ENCODE data around the gene IFT22.
"Not testable (repeated sequence)": the region's sequence is repeated elsewhere in the genome, so short reads cannot be mapped to it uniquely, and the experiment has no call there.

IFT22 gene

GRCh38 chr7:101280912-101281311 is 40.7 kb downstream of the IFT22 start:
- not testable (repeated sequence) for H3K27ac ChIP-seq (ENCODE audit: insufficient read depth, low read length, poor library complexity, severe bottlenecking); H3K9me3 ChIP-seq (ENCODE audit: control insufficient read depth, low read length); H3K4me3 ChIP-seq (ENCODE audit: insufficient read depth, low read depth, low read length, poor library complexity, severe bottlenecking); H3K36me3 ChIP-seq (ENCODE audit: control insufficient read depth, insufficient read depth, low read length); H3K27me3 ChIP-seq (replicated peaks; ENCODE audit: control insufficient read depth, insufficient read depth, low read length, poor library complexity, severe bottlenecking); DNase-seq; H3K4me1 ChIP-seq (ENCODE audit: control insufficient read depth, insufficient read depth, low read length, poor library complexity, severe bottlenecking)

GRCh38 chr7:101278461-101279292 is 42.9 kb downstream of the IFT22 start:
- DNase-seq: no peak
- Histone ChIP-seq H3K27ac (ENCODE audit: insufficient read depth, low read length, poor library complexity, severe bottlenecking) (no peak overlapping the region), H3K4me3 (ENCODE audit: insufficient read depth, low read depth, low read length, poor library complexity, severe bottlenecking) (no peak overlapping the region), H3K27me3 (replicated peaks; ENCODE audit: control insufficient read depth, insufficient read depth, low read length, poor library complexity, severe bottlenecking) (no peaks in the 10 kb centered on the region), H3K4me1 (ENCODE audit: control insufficient read depth, insufficient read depth, low read length, poor library complexity, severe bottlenecking) (peaks cover 5% of the 10 kb centered on the region), H3K9me3 (ENCODE audit: control insufficient read depth, low read length) (no peaks in the 10 kb centered on the region), H3K36me3 (ENCODE audit: control insufficient read depth, insufficient read depth, low read length) (no peaks in the 10 kb centered on the region)

GRCh38 chr7:101277155-101277554 is 44.5 kb downstream of the IFT22 start:
- H3K4me3 ChIP-seq (ENCODE audit: insufficient read depth, low read depth, low read length, poor library complexity, severe bottlenecking): no peak overlapping the region
- H3K27ac ChIP-seq (ENCODE audit: insufficient read depth, low read length, poor library complexity, severe bottlenecking): no peak overlapping the region
- DNase-seq: no peak
- H3K27me3 ChIP-seq (replicated peaks; ENCODE audit: control insufficient read depth, insufficient read depth, low read length, poor library complexity, severe bottlenecking): no peaks in the 10 kb centered on the region
- no peaks in the 10 kb centered on the region for H3K9me3 ChIP-seq (ENCODE audit: control insufficient read depth, low read length)
- H3K36me3 ChIP-seq (ENCODE audit: control insufficient read depth, insufficient read depth, low read length): no peaks in the 10 kb centered on the region
- no peaks in the 10 kb centered on the region for H3K4me1 ChIP-seq (ENCODE audit: control insufficient read depth, insufficient read depth, low read length, poor library complexity, severe bottlenecking)

GRCh38 chr7:101273206-101273605 is 48.4 kb downstream of the IFT22 start:
- Histone ChIP-seq H3K4me1 (ENCODE audit: control insufficient read depth, insufficient read depth, low read length, poor library complexity, severe bottlenecking) (no peaks in the 10 kb centered on the region), H3K27ac (ENCODE audit: insufficient read depth, low read length, poor library complexity, severe bottlenecking) (no peak overlapping the region), H3K9me3 (ENCODE audit: control insufficient read depth, low read length) (no peaks in the 10 kb centered on the region), H3K4me3 (ENCODE audit: insufficient read depth, low read depth, low read length, poor library complexity, severe bottlenecking) (no peak overlapping the region), H3K27me3 (replicated peaks; ENCODE audit: control insufficient read depth, insufficient read depth, low read length, poor library complexity, severe bottlenecking) (no peaks in the 10 kb centered on the region), H3K36me3 (ENCODE audit: control insufficient read depth, insufficient read depth, low read length) (no peaks in the 10 kb centered on the region)
- no peak for DNase-seq

GRCh38 chr7:101271021-101271420 is 50.6 kb downstream of the IFT22 start:
- Histone ChIP-seq H3K27me3 (replicated peaks; ENCODE audit: control insufficient read depth, insufficient read depth, low read length, poor library complexity, severe bottlenecking) (no peaks in the 10 kb centered on the region), H3K4me1 (ENCODE audit: control insufficient read depth, insufficient read depth, low read length, poor library complexity, severe bottlenecking) (no peaks in the 10 kb centered on the region), H3K4me3 (ENCODE audit: insufficient read depth, low read depth, low read length, poor library complexity, severe bottlenecking) (no peak overlapping the region), H3K9me3 (ENCODE audit: control insufficient read depth, low read length) (no peaks in the 10 kb centered on the region), H3K27ac (ENCODE audit: insufficient read depth, low read length, poor library complexity, severe bottlenecking) (no peak overlapping the region), H3K36me3 (ENCODE audit: control insufficient read depth, insufficient read depth, low read length) (no peaks in the 10 kb centered on the region)
- DNase-seq: no peak

- Histone ChIP-seq H3K4me1 (ENCODE audit: control insufficient read depth, insufficient read depth, low read length, poor library complexity, severe bottlenecking) (no peaks in the 10 kb centered on the region), H3K9me3 (ENCODE audit: control insufficient read depth, low read length) (no peaks in the 10 kb centered on the region), H3K27me3 (replicated peaks; ENCODE audit: control insufficient read depth, insufficient read depth, low read length, poor library complexity, severe bottlenecking) (no peaks in the 10 kb centered on the region), H3K4me3 (ENCODE audit: insufficient read depth, low read depth, low read length, poor library complexity, severe bottlenecking) (no peak overlapping the region), H3K27ac (ENCODE audit: insufficient read depth, low read length, poor library complexity, severe bottlenecking) (no peak overlapping the region), H3K36me3 (ENCODE audit: control insufficient read depth, insufficient read depth, low read length) (no peaks in the 10 kb centered on the region)
- no peak for DNase-seq
These were observed 51.9 kb downstream of the IFT22 start for GRCh38 chr7:101269664-101270063.

GRCh38 chr7:101265622-101266516 is 55.7 kb downstream of the IFT22 start:
- Histone ChIP-seq H3K4me1 (ENCODE audit: control insufficient read depth, insufficient read depth, low read length, poor library complexity, severe bottlenecking) (no peaks in the 10 kb centered on the region), H3K36me3 (ENCODE audit: control insufficient read depth, insufficient read depth, low read length) (no peaks in the 10 kb centered on the region), H3K27ac (ENCODE audit: insufficient read depth, low read length, poor library complexity, severe bottlenecking) (no peak overlapping the region), H3K27me3 (replicated peaks; ENCODE audit: control insufficient read depth, insufficient read depth, low read length, poor library complexity, severe bottlenecking) (no peaks in the 10 kb centered on the region), H3K9me3 (ENCODE audit: control insufficient read depth, low read length) (no peaks in the 10 kb centered on the region), H3K4me3 (ENCODE audit: insufficient read depth, low read depth, low read length, poor library complexity, severe bottlenecking) (no peak overlapping the region)
- DNase-seq: no peak

- not testable (repeated sequence) for H3K36me3 ChIP-seq (ENCODE audit: control insufficient read depth, insufficient read depth, low read length); H3K4me3 ChIP-seq (ENCODE audit: insufficient read depth, low read depth, low read length, poor library complexity, severe bottlenecking); H3K4me1 ChIP-seq (ENCODE audit: control insufficient read depth, insufficient read depth, low read length, poor library complexity, severe bottlenecking); H3K27me3 ChIP-seq (replicated peaks; ENCODE audit: control insufficient read depth, insufficient read depth, low read length, poor library complexity, severe bottlenecking); DNase-seq; H3K9me3 ChIP-seq (ENCODE audit: control insufficient read depth, low read length); H3K27ac ChIP-seq (ENCODE audit: insufficient read depth, low read length, poor library complexity, severe bottlenecking)
These were observed 57.4 kb downstream of the IFT22 start for GRCh38 chr7:101264102-101264706.

Data from effector memory CD4-positive, alpha-beta T cell (primary cell).